Measurements from ENCODE around the gene ARFGEF2.

- TF ChIP-seq CTCF (IDR thresholded peaks at IDR 0.05; ENCODE audit: poor library complexity) (no peak), EZH2 (IDR thresholded peaks at IDR 0.05; ENCODE audit: borderline replicate concordance) (no peak)
These were observed 141.8 kb downstream of the ARFGEF2 start for GRCh38 chr20:49063279-49063678.
